Left hindlimb (tissue), 1 donor: ENCODE data around the gene CARD14.
"Not testable (repeated sequence)": the region's sequence is repeated elsewhere in the genome, so short reads cannot be mapped to it uniquely, and the experiment has no call there.

ENCODE experiments used
- DNase-seq: peaks from one replicate; pipeline ENCODE4 v3.0.0-alpha.2; 2018

CARD14 gene

GRCh38 chr17:80151333-80151732 is 18.5 kb upstream of the CARD14 start:
- no peak for DNase-seq

GRCh38 chr17:80152081-80152702 is 17.6 kb upstream of the CARD14 start:
- no peak for DNase-seq

GRCh38 chr17:80153004-80153403 is 16.8 kb upstream of the CARD14 start:
- no peak for DNase-seq

- no peak for DNase-seq
These were observed 15.7 kb upstream of the CARD14 start for GRCh38 chr17:80154166-80154565.

- not testable (repeated sequence) for DNase-seq
These were observed 14.2 kb upstream of the CARD14 start for GRCh38 chr17:80155600-80155999.

GRCh38 chr17:80158846-80159245 is 11.0 kb upstream of the CARD14 start:
- no peak for DNase-seq

- no peak for DNase-seq
These were observed 9.3 kb upstream of the CARD14 start for GRCh38 chr17:80160536-80160935.

GRCh38 chr17:80163336-80163735 is 6.5 kb upstream of the CARD14 start:
- DNase-seq = no peak

GRCh38 chr17:80164185-80164584 is 5.6 kb upstream of the CARD14 start:
- no peak for DNase-seq

GRCh38 chr17:80166446-80166845 is 3.4 kb upstream of the CARD14 start:
- DNase-seq = no peak

GRCh38 chr17:80168371-80168770 is 1.5 kb upstream of the CARD14 start:
- DNase-seq = no peak

- DNase-seq = no peak
These were observed 723 bp upstream of the CARD14 start for GRCh38 chr17:80169107-80169506.

GRCh38 chr17:80171681-80172080 is 1.9 kb downstream of the CARD14 start:
- no peak for DNase-seq

- no peak for DNase-seq
These were observed 3.3 kb downstream of the CARD14 start for GRCh38 chr17:80173126-80173525.

- DNase-seq = no peak
These were observed 4.1 kb downstream of the CARD14 start for GRCh38 chr17:80173916-80174315.

- no peak for DNase-seq
These were observed 6.9 kb downstream of the CARD14 start for GRCh38 chr17:80176757-80177156.

- DNase-seq = no peak
These were observed 8.3 kb downstream of the CARD14 start for GRCh38 chr17:80177986-80178595.

GRCh38 chr17:80180192-80180591 is 10.4 kb downstream of the CARD14 start:
- no peak for DNase-seq

- DNase-seq = no peak
These were observed 11.6 kb downstream of the CARD14 start for GRCh38 chr17:80181431-80181830.

- DNase-seq = no peak
These were observed 12.5 kb downstream of the CARD14 start for GRCh38 chr17:80182118-80182844.

- DNase-seq = no peak
These were observed 13.0 kb downstream of the CARD14 start for GRCh38 chr17:80182845-80183223.

GRCh38 chr17:80183581-80184422 is 14.0 kb downstream of the CARD14 start:
- no peak for DNase-seq

- DNase-seq = no peak
These were observed 14.5 kb downstream of the CARD14 start for GRCh38 chr17:80184423-80184714.

- DNase-seq = no peak
These were observed 16.1 kb downstream of the CARD14 start for GRCh38 chr17:80185968-80186367.
